Right hindlimb (tissue), 1 donor: ENCODE measurements around the gene ZNF600.
A peak's percentile ranks its signal among the peaks of the same experiment; 100 is the strongest.
"Not testable (repeated sequence)": the region's sequence is repeated elsewhere in the genome, so short reads cannot be mapped to it uniquely, and the experiment has no call there.

Experiments used
- DNase-seq: peaks from one replicate; pipeline ENCODE4 v3.0.0-alpha.2; 2018

ZNF600 gene

DNA sequence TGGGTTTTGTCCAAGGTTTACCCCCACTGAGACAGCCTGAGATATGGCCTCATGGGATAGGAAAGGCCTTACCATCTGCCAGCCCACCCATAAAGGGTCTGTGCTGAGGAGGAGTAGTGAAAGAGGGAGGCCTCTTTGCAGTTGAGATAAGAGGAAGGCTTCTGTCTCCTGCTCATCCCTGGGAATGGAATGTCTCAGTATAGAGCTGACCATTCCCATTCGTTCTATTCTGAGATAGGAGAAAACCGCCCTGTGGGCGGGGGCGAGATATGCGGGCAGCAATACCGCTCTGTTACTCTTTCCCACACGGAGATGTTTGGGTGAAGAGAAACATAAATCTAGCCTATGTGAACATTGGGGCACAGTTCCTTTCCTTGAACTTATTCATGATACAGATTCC is 45.2 kb downstream of the ZNF600 start:
- DNase-seq: not testable (repeated sequence)

DNA sequence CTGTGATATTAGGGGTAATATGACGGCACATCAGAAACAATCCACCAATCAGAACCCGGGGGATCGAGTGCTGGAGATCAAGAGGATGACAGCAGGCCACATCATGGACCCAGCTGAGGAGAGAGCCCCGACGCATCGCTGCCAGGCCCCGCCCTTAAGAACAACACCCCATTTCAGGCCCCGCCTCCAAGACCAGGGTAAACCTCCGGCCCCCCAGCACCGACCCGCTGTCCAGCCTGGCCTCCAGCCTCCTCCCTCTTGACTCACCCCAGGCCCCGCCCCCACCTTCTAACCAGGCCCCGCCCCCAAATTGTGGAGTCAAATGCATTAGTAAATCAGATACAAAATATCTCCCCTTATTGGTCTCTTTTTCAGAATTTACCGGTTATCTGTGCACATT is 47.0 kb downstream of the ZNF600 start:
- no peak for DNase-seq

- peak; percentile 72 for DNase-seq
Observed at GRCh38 chr19:52735734-52736133, 50.9 kb downstream of the ZNF600 start.

DNA sequence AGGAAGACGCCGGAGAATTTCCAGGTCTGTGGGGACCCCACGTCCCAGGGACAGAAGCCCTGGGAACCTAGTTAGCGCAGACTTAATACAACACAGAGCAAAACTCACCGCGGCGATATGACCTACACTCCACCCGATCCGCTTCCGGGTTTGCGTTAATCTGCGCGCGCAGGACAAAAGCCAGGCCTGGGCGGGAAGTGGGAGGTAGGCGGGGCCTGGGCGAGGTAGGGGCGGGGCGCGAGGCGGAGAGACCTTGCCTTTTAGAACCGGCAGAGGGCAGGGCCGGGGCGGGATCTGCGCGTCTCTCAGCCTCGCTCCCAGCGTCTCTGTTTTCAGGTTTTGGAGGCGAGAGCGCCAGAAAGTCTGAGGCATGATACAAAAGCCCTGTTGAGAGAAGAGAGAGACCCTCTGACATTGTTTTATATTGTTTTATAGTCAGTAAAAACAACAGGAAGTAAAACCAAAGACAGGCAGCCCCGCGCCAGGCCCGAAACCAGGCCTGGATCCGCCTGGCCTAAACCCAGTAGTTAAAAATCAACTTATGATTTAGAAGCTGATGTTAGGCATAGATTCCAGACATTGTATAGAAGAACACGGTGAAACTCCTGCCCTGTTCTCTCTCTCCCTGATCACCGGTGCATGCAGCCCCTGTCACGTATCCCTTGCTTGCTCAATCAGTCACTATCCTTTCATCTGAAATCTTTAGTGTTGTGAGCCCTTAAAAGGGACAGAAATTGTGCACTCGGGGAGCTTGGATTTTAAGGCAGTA is 51.5 kb downstream of the ZNF600 start, which contains the start of gene ZNF611:
ZNF611 (minus strand) TSS at position 152 of the 769 bp plus-strand sequence. CDS start 19,150 bp downstream, outside the sequence.
- DNase-seq: peak; percentile 98

- peak; percentile 21 for DNase-seq
Observed at GRCh38 chr19:52734331-52734892, 52.2 kb downstream of the ZNF600 start.

DNA sequence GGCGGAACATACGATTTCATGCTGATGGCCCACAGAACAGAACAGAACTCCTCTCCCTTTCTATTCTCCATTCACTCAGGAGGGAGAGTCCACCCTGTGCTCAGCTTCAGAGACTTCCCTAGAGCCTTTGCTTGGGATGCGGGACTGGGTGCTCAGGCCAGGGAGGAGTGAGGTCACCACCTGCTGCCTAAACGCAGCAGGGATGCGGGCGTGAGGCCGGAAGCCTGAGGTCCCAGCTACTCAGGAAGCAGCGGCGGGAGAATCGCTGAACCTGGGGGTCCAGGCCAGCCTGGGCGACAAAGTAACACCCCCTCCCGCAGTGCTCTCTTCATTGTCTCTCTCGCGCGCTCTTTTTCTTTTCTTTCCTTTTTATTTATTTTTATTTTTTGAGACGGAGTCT is 60.5 kb downstream of the ZNF600 start:
- not testable (repeated sequence) for DNase-seq

DNA sequence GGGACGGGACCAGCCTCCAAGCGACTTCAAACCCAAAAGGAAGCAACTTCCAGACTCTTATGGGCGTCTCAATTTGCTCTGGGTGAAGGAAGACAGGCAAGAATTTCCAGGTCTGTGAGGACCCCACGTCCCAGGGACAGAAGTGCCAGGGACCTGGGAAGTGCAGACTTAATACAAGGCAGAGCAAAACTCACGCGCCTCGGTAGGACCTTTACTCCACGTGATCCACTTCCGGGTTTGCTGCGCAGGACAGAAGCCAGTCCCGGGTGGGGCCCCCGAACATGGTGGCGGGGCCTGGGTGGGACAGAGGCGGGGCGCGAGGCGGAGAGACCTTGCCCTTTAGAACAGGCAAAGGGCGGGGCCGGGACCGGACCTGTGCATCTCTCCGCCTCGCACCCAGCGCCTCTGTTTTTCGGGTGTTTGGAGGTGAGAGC is 61.0 kb downstream of the ZNF600 start:
- no peak for DNase-seq

DNA sequence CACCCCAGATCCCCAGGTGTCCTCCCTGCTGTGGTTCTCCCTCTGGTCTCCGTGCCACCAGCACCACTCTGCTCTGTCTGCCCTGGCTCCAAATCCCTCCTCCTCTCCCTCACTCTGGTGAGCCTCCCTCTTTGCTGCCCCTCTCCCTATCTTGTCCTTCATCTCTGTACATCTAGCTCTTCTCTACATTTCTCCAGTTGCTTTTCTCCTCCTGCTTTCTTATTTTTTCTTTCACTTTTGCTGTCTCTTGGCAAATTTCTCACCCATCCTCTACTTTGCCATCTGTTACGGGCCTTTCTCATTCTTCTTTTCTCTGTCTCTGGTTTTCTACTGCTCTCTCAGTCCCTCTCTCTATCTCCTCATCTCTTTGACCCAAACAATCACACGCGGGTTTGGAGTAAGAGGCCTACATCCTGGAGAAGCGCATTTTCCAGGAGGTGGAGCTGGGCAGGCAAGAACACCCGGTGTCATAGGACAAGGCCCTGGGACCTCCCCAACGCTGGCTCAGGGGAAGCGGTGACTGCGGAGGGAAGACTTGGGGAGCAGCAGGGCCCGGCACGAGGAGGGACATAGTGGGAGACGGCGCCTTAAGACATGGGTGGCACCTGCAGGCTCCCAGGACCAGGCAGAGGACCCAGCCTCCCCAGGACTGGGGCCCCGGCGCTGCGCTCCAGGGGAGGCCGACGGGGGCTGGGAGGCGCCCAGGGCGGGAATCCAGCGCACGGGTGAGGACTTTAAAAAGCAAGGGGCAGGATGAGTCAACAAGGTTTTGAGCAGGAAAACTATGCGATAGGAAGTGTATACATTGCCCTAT is 61.7 kb downstream of the ZNF600 start:
- DNase-seq: no peak

DNA sequence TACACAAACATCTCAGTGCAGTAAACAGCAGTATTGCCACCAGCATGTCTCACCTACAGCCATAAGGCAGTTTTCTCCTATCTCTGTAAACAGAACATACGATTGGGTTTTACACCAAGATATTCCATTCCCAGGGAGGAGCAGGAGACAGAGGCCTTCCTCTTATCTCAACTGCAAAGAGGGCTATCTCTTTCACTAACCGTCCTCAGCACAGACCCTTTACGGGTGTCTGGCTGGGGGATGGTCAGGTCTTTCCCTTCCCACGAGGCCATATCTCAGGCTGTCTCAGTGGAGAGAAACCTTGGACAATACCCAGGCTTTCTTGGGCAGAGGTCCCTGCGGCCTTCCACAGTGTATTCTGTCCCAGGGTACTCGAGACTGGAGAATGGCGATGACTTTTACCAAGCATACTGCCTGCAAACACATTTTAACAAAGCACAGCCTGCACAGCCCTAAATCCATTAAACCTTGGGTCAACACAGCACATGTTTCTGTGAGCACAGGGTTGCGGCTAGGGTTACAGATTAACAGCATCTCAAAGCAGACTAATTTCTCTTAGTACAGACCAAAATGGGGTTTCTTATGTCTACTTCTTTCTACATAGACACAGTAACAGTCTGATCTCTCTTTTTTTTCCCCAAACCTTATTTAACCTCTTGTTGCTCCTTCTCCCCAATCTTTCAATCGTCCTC is 62.5 kb downstream of the ZNF600 start:
- DNase-seq: not testable (repeated sequence)

- DNase-seq: no peak
Observed at GRCh38 chr19:52722062-52723003, 64.3 kb downstream of the ZNF600 start.

DNA sequence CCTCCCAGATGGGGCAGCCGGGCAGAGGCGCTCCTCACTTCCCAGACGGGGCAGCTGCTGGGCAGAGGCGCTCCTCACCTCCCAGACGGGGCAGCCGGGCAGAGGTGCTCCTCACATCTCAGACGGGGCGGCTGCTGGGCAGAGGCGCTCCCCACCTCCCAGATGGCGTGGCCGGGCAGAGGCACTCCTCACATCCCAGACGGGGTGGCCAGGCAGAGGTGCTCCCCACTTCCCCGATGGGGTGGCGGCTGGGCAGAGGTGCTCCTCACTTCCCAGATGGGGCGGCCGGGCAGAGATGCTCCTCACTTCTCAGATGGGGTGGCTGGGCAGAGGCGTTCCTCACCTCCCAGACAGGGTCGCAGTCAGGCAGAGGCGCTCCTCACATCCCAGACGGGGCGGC is 66.0 kb downstream of the ZNF600 start:
- not testable (repeated sequence) for DNase-seq

DNA sequence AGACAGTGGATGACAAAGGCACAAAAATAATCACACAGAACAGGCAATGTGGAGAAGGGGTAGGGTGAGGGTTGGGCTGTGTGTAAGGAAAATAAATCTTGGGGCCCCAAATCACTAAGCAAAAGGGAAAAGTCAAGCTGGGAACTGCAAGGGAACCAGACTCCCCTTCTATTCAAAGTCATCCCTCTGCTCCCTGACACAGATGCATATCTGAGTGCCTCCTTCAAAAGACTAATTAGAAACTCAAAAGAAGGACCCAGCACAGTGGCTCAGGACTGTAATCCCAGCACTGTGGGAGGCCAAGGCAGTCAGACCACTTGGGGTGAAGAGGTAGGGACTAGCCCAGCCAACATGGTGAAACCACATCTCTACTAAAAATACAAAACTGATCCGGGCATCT is 70.1 kb downstream of the ZNF600 start:
- DNase-seq: no peak

DNA sequence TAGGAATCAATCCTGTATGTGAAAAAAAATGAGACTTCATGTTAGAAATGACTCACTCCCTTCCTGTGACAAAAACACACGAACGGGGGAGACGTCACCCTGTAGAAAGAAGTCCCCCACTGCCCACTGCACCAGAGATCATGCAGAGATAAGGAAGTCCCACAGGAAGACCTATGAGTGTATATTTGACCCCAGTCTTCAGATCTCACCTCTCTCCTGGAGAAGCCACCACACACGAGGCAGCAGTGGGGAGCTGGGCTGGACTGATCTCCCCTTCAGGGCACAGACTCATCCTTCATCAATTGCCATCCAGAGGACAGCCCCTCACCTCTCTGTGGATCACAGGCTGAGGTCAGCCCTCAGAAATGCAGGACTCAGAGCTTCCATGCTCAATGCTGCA is 70.7 kb downstream of the ZNF600 start:
- not testable (repeated sequence) for DNase-seq

- not testable (repeated sequence) for DNase-seq
Observed at GRCh38 chr19:52715330-52715729, 71.3 kb downstream of the ZNF600 start.
